Large intestine (tissue), 3 donors: ENCODE data around the gene OCA2. TPM values are rescaled to one million over a fixed set of nuclear protein-coding genes. Genes with fewer than 3 reads are reported as not detected.

ENCODE experiments used
- DNase-seq, 2 donors: peaks; one replicate each; pipeline versions ENCODE4 v3.0.0 to v3.0.0-alpha.2; 2013
- H3K27ac ChIP-seq: one replicate; pipeline ENCODE4 v1.5.1; 2013; ENCODE audit warnings: low read length
- H3K27me3 ChIP-seq: 2 replicates; pipeline ENCODE4 v1.6.1; 2013; ENCODE audit warnings: low read length; ENCODE audit not compliant: control insufficient read depth, insufficient read depth
- H3K36me3 ChIP-seq: 2 replicates; pipeline ENCODE4 v1.6.1; 2013; ENCODE audit warnings: low read length; ENCODE audit not compliant: control insufficient read depth, insufficient read depth
- H3K4me1 ChIP-seq: one replicate; pipeline ENCODE4 v1.6.1; 2013; ENCODE audit warnings: low read length; ENCODE audit not compliant: control insufficient read depth, insufficient read depth
- H3K4me3 ChIP-seq: one replicate; pipeline ENCODE4 v1.5.1; 2013; ENCODE audit warnings: low read length
- H3K9me3 ChIP-seq: one replicate; pipeline ENCODE4 v1.6.1; 2013; ENCODE audit warnings: mild to moderate bottlenecking, low read depth, low read length, moderate library complexity; ENCODE audit not compliant: control insufficient read depth
- WGBS: methylation state at CpG from one replicate; pipeline ENCODE4 v1.1.5; 2013; ENCODE audit warnings: low lambda C conversion rate; ENCODE audit not compliant: insufficient coverage; 5-methylcytosine and 5-hydroxymethylcytosine counted together
- polyA plus RNA-seq: library from polyadenylated mRNA; unstranded; fragments of 120-200 nt; gene quantifications from one replicate; pipeline ENCODE4 v1.2.1, GENCODE V29; 2013

Gene OCA2
- polyA plus RNA-seq, 1 donor = 6.5 TPM

DNA sequence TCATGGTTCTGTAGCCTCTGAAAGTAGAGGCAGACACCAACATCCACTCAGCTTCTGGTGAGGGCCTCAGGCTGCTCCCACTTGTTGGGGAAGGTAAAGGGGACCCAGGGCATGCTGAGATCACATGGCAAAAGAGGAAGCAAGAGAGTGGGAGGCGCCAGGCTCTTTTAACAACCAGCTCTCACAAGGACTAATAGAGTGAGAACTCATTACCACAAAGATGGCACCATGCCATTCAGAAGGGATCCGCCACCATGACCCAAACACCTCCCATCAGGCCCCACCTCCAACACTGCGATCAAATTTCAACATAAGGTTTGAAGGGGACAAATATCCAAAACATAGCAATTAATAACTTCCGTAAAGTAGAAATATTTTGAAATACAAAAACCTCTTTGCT, 192.3 kb downstream of the OCA2 start:
- H3K9me3 ChIP-seq = peaks cover 6% of the 10 kb centered on the region
- WGBS = 80% methylated on average over 1 of the region's 4 CpGs
- no peaks in the 10 kb centered on the region for H3K36me3 ChIP-seq
- no peak for DNase-seq
- no peak overlapping the region for H3K4me3 ChIP-seq
- H3K27me3 ChIP-seq = no peaks in the 10 kb centered on the region
- no peak overlapping the region for H3K27ac ChIP-seq
- H3K4me1 ChIP-seq = no peaks in the 10 kb centered on the region

DNA sequence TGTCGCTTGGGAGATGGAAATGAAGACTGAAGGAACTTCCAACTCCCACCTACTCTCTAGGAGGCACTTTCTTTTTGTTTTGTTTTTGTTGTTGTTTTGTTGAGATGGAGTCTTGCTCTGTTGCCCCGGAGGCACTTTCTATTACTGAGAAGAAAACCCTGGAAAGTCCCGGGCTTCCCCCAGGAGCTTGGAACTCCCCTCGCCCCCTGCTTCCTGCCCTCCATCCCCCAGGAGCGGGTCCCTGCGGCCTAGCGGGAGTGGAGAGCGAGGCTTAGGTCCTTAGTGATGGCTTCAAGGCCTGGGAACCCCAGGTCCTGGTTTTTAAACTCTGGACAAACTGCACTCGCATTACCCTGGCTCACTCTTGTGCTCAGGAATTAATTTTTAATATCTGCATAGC, 195.7 kb downstream of the OCA2 start:
- no peak for DNase-seq
- Histone ChIP-seq H3K36me3 (no peaks in the 10 kb centered on the region), H3K9me3 (peaks cover 6% of the 10 kb centered on the region), H3K27ac (no peak overlapping the region), H3K27me3 (no peaks in the 10 kb centered on the region), H3K4me1 (no peaks in the 10 kb centered on the region), H3K4me3 (no peak overlapping the region)
- WGBS = no CpG with 5 or more reads among the region's 9 CpGs

DNA sequence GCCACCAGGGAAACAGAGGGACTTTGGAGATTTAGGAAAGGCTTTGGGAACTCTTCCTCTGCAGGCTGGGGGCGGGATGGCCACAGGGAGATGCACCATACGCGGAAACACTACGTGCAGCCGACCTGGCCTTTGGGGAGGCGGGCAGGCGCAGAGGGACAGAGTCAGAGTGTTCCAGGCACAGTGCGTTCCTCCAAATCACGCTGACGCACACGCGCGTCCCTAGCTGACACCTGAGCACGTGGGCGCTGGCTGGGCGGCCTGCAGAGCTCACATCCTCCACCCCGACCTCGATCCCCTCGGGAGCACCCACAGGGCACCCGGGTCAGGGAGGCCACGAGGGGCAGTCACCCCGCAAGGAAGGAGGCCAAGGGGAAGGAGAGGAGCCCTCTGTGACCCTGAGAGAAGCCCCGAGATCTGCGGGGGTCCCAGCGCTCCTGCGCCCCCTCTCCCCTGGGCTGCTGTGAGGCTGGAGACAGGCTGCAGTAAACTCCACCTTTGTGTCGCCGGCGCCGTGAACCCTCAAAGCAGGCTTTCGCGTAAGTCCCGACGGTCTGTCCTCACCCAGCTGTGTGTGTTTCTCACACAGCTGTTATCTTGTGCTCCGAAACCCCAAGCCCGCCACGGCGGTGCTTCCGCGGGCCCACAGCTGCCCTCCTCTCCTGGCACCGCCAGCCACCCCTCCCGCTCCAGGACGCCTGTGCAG, 196.3 kb downstream of the OCA2 start:
- no peaks in the 10 kb centered on the region for H3K36me3 ChIP-seq
- WGBS = no CpG with 5 or more reads among the region's 43 CpGs
- H3K4me3 ChIP-seq = no peak overlapping the region
- H3K9me3 ChIP-seq = peaks cover 6% of the 10 kb centered on the region
- H3K27ac ChIP-seq = no peak overlapping the region
- no peaks in the 10 kb centered on the region for H3K27me3 ChIP-seq
- no peak for DNase-seq
- H3K4me1 ChIP-seq = no peaks in the 10 kb centered on the region

DNA sequence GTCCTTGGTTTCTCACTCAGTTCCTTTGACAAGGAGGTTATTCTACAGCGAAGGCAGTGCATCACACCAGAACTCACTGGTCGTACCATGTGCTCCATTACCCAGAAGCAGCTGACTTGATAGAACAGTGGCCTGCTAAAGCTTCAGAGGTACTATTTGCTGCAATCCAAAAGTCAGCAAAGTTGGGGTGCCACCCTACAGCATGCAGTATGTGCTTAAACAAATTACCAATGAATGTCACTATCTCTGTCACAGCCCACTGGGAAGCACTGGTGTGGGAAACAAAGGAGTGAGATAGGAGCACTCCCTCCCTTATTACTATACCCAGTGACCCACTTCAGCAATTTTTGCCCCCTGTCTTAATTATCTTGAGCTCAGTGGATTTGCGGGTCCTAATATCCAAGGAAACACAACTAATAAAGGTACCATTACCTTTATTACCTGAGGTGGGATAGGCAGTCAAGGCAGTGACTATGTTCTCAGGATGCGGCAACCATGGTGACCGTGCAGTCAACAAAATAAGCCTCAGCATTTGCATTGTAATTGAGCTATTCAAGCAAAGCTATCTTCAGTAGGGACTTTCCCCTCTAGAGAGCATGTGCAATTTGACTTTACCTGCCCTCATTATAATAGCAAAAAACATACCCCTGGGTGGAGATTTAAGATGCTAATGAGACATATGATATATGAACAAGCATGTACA, 199.4 kb downstream of the OCA2 start:
- H3K4me3 ChIP-seq = no peak overlapping the region
- no peaks in the 10 kb centered on the region for H3K36me3 ChIP-seq
- no peak overlapping the region for H3K27ac ChIP-seq
- peaks cover 6% of the 10 kb centered on the region for H3K9me3 ChIP-seq
- H3K27me3 ChIP-seq = no peaks in the 10 kb centered on the region
- H3K4me1 ChIP-seq = no peaks in the 10 kb centered on the region
- no CpG with 5 or more reads among the region's 5 CpGs for WGBS
- no peak for DNase-seq

DNA sequence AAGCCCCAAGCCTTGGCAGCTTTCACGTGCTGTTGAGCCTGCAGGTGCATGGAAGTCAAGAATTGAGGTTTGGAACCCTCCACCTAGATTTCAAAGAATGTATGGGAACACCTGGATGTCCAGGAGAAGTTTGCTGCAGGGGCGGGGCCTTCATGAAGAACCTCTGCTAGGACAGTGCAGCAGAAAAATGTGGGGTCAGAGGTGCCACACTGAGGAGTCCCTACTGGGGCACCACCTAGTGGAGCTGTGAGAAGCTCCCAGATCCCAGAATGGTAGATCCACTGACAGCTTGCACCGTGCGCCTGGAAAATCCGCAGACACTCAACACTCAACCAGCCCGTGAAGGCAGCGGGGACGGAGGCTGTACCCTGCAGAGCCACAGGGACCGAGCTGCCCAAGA, 201.6 kb downstream of the OCA2 start:
- no CpG with 5 or more reads among the region's 9 CpGs for WGBS
- no peaks in the 10 kb centered on the region for H3K4me1 ChIP-seq

DNA sequence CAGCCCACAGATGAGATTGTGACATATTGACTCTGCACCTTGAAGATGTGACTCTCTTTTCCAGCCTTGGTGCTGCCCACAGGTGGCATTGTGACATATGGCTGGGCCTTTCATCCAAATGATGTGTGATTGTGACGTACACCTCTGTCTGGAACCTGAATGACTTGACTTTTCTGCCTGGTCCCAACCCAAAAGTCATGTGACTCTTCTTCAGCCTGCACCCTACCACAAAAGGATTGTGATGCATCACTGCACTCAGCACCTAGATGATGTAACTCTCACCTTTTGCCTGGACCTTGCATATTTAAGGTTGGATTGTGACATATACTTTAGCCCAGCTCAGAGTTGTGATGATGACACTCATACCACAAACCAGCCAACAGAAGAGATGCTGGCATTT, 204.5 kb downstream of the OCA2 start:
- Histone ChIP-seq H3K4me3 (no peak overlapping the region), H3K27me3 (no peaks in the 10 kb centered on the region), H3K27ac (no peak overlapping the region), H3K4me1 (no peaks in the 10 kb centered on the region), H3K36me3 (no peaks in the 10 kb centered on the region), H3K9me3 (no peaks in the 10 kb centered on the region)
- no CpG with 5 or more reads among the region's 1 CpG for WGBS
- DNase-seq = no peak

More for the DNA sequence above, 201.6 kb downstream of the OCA2 start:
- H3K4me3 ChIP-seq = no peak overlapping the region
- no peak for DNase-seq
- no peak overlapping the region for H3K27ac ChIP-seq
- no peaks in the 10 kb centered on the region for H3K27me3 ChIP-seq
- no peaks in the 10 kb centered on the region for H3K9me3 ChIP-seq
- H3K36me3 ChIP-seq = no peaks in the 10 kb centered on the region

DNA sequence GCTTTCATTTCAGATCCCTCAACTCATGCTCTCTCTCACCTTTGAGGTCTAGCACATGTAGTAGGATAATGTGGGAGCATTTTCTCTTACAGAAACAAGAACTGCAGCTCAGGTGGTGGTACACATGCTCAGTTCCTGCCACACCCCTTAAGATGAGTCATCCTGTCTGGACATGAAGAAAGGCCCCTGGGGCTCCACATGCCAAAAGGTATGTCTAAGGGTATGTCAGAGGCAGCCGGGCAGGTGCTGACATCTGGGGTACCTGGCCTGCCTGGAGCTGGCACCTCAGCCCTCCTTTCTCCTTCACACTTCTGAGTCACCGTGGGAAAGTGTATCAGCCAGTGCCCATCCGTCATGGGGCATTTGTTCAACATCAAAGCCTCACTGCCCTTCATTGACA, 209.9 kb downstream of the OCA2 start:
- H3K9me3 ChIP-seq = peaks cover 4% of the 10 kb centered on the region
- WGBS = no CpG with 5 or more reads among the region's 3 CpGs
- H3K4me3 ChIP-seq = no peak overlapping the region
- no peaks in the 10 kb centered on the region for H3K36me3 ChIP-seq
- no peak for DNase-seq
- no peaks in the 10 kb centered on the region for H3K27me3 ChIP-seq
- H3K4me1 ChIP-seq = no peaks in the 10 kb centered on the region
- no peak overlapping the region for H3K27ac ChIP-seq

DNA sequence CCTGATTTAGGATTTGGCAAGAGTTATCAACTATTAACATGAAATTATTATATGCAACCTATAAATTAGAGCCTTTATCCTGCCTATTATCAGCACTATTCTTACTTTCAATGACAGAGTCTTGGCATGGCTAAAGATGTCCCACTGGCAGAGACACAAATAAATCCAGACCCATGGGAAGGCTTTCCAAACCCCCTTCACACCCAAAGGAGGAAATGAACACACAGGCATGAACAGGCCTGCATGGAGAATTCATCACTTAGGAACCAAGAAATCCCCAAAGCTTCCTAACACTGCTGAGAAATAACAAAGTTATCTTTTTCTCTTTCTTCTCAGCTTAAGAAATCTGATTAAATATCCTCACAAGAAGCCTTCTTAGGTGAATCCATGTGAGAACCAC, 213.9 kb downstream of the OCA2 start:
- H3K36me3 ChIP-seq = no peaks in the 10 kb centered on the region
- H3K9me3 ChIP-seq = peaks cover 4% of the 10 kb centered on the region
- H3K27me3 ChIP-seq = no peaks in the 10 kb centered on the region
- H3K4me3 ChIP-seq = no peak overlapping the region
- DNase-seq = no peak
- no peaks in the 10 kb centered on the region for H3K4me1 ChIP-seq
- no peak overlapping the region for H3K27ac ChIP-seq

DNA sequence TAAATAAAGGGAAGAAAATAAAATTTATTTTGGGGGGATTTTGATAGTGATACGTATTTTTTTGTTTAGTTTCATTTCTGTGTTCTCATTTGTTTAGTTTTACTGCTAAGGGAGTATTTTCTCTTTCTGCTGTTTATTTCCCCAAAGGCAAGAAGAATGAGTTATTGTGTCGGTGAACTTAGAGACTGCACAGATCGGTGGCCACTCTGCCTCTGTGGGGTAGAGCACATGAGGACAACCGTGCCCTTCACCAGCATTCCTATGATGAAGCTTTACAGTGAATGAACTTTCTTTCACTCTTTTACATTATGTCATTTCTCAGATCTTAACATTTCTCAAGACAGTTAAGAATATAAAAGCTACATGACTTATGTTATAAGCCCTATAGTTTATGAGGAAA, 214.4 kb downstream of the OCA2 start:
- Histone ChIP-seq H3K9me3 (peaks cover 4% of the 10 kb centered on the region), H3K27ac (no peak overlapping the region)
- WGBS = 100% methylated on average over 1 of the region's 4 CpGs

DNA sequence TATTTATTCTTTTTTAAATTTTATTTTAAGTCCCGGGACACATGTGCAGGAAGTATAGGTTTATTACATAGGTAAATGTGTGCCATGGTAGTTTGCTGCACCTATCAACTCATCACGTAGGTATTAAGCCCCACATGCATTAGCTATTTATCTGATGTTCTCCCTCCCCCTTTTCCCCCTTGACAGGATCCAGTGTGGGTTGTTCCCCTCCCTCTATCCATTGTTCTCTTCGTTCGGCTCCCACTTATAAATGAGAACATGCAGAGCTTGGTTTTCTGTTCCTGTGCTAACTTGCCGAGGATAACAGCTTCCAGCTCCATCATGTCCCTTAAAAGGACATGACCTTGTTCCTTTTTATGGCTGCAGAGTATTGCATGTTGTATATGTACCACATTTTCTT, 220.3 kb downstream of the OCA2 start:
- Histone ChIP-seq H3K27ac (no peak overlapping the region), H3K9me3 (no peaks in the 10 kb centered on the region), H3K4me3 (no peak overlapping the region), H3K27me3 (no peaks in the 10 kb centered on the region), H3K4me1 (no peaks in the 10 kb centered on the region), H3K36me3 (no peaks in the 10 kb centered on the region)
- WGBS = 86% methylated on average over 1 of the region's 5 CpGs
- no peak for DNase-seq

More for the DNA sequence above, 214.4 kb downstream of the OCA2 start:
- H3K4me1 ChIP-seq = no peaks in the 10 kb centered on the region
- no peak for DNase-seq
- H3K27me3 ChIP-seq = no peaks in the 10 kb centered on the region
- no peak overlapping the region for H3K4me3 ChIP-seq
- H3K36me3 ChIP-seq = no peaks in the 10 kb centered on the region

DNA sequence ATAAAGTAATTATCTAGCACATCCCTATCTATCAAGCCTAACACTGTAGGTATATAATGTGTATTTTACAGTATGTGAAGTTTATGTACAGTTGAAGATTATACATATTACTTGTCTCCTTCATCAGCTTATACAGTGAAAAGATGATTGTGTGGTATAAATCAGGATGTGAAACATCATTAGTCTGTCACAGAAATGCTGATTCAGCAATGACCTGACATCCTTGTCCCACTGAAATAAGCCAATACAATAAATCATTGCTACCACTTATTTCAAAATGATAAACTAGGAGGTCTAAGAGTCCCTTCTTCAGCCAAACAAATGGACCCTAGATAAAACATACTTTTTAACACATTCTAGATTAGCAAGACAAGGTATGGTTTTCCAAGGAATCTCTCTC, 225.3 kb downstream of the OCA2 start:
- no peak for DNase-seq
- H3K9me3 ChIP-seq = no peaks in the 10 kb centered on the region
- no peaks in the 10 kb centered on the region for H3K36me3 ChIP-seq
- H3K4me3 ChIP-seq = no peak overlapping the region
- H3K27ac ChIP-seq = no peak overlapping the region
- no peaks in the 10 kb centered on the region for H3K4me1 ChIP-seq
- no peaks in the 10 kb centered on the region for H3K27me3 ChIP-seq
